Panc1 (cell line): Measurements from ENCODE around the gene DDX59.

Experiments used
- CTCF ChIP-seq: fragments of 450-650 bp; IDR thresholded peaks from 2 replicates; pipeline ENCODE4 v1.5.1; 2017; ENCODE audit warnings: mild to moderate bottlenecking
- POLR2AphosphoS5 ChIP-seq: IDR thresholded peaks from 2 replicates; pipeline ENCODE4 v1.6.1; 2012; ENCODE audit warnings: mild to moderate bottlenecking, low read depth, low read length, moderate library complexity
- SIN3A ChIP-seq: IDR thresholded peaks from 2 replicates; pipeline ENCODE4 v1.6.1; 2012; ENCODE audit warnings: low read depth, mild to moderate bottlenecking, low read length, moderate library complexity, borderline replicate concordance; ENCODE audit not compliant: insufficient read depth

- no peak for TF ChIP-seq CTCF
- no peak for TF ChIP-seq POLR2AphosphoS5
- no peak for TF ChIP-seq SIN3A
Measured at GRCh38 chr1:200692316-200692715, 22.6 kb upstream of the DDX59 start.
